Measurements from ENCODE around the gene ZNF627. TPM values are rescaled to one million over a fixed set of nuclear protein-coding genes. Genes with fewer than 3 reads are reported as not detected.
"Not testable (repeated sequence)": the region's sequence is repeated elsewhere in the genome, so short reads cannot be mapped to it uniquely, and the experiment has no call there.

Gene ZNF627
- total and polyA plus RNA-seq, 2 of the 8 experiments (the other 6 are each of a cell fraction or from before 2014, with no cell fraction given) = 7.2 to 13.7 TPM

- H3K9ac ChIP-seq (replicated peaks in 1 of 4; ENCODE audit: extremely low read depth in 1 of 4, low read depth in 3 of 4, low read length in 3 of 4); H4K20me1 ChIP-seq (replicated peaks in 1 of 2; ENCODE audit: control insufficient read depth in 1 of 2, insufficient read depth in 2 of 2, low read length in 2 of 2); H2AK5ac ChIP-seq (ENCODE audit: low read depth, low read length); H3K4me3 ChIP-seq (ENCODE audit: extremely low read depth in 1 of 4, insufficient read depth in 2 of 4, low read depth in 3 of 4, low read length in 4 of 4); H3K4me1 ChIP-seq (replicated peaks in 1 of 4; ENCODE audit: control insufficient read depth in 3 of 4, insufficient read depth in 4 of 4, low read length in 3 of 4); H2AFZ ChIP-seq (ENCODE audit: low read length); H3K56ac ChIP-seq (replicated peaks; ENCODE audit: insufficient read length, low read depth, low read length); H3K79me1 ChIP-seq (ENCODE audit: low read depth, low read length); H3K79me2 ChIP-seq (ENCODE audit: control insufficient read depth in 1 of 2, insufficient read depth in 2 of 2, low read length in 2 of 2); H2BK20ac ChIP-seq (ENCODE audit: low read length); H3K9me3 ChIP-seq (ENCODE audit: insufficient read depth in 2 of 2, low read depth in 1 of 2, low read length in 1 of 2); H3K18ac ChIP-seq (ENCODE audit: extremely low read depth, low read length); H2BK5ac ChIP-seq (ENCODE audit: low read depth, low read length); H4K5ac ChIP-seq (ENCODE audit: insufficient read length, low read depth, low read length); FAIRE-seq; H2BK15ac ChIP-seq (ENCODE audit: low read length); H3K36me3 ChIP-seq (ENCODE audit: control insufficient read depth in 2 of 4, insufficient read depth in 4 of 4, low read length in 3 of 4); H3K4ac ChIP-seq (replicated peaks; ENCODE audit: insufficient read length, low read depth, low read length); H3K4me2 ChIP-seq (ENCODE audit: insufficient read depth in 1 of 2, low read depth in 2 of 2, low read length in 2 of 2); DNase-seq (ENCODE audit: low read depth in 1 of 2, low spot score in 2 of 2); H4K91ac ChIP-seq (replicated peaks; ENCODE audit: insufficient read length, low read length); H3K27ac ChIP-seq (ENCODE audit: low read depth, low read length); H3K23ac ChIP-seq (ENCODE audit: insufficient read length); H3K14ac ChIP-seq (ENCODE audit: insufficient read length); H3K27me3 ChIP-seq (replicated peaks in 1 of 4; ENCODE audit: control insufficient read depth in 3 of 4, extremely low read depth in 1 of 4, insufficient read depth in 3 of 4, low read length in 3 of 4); H4K8ac ChIP-seq (ENCODE audit: extremely low read depth, insufficient read depth, low read length); POLR2A ChIA-PET (ENCODE audit: partially characterized antibody); H2BK12ac ChIP-seq (ENCODE audit: low read depth, low read length); H2BK120ac ChIP-seq (replicated peaks; ENCODE audit: low read depth, low read length); H3K23me2 ChIP-seq (ENCODE audit: low read depth, low read length): not testable (repeated sequence)
- CTCF ChIA-PET (ENCODE audit: partially characterized antibody) = interaction anchor here (1.6 kb wide), 1 partner anchor 46 kb away, joined by 3 read pairs; no protein-coding TSS in a partner anchor
- WGBS, 2 experiments (ENCODE audit: extremely low coverage in 1 of 2, insufficient coverage in 1 of 2, insufficient read length in 1 of 2, insufficient replicate concordance in 2 of 2, low coverage in 1 of 2, low lambda C conversion rate in 2 of 2, missing lambda C conversion rate in 1 of 2) = 91% methylated on average over 3 of the region's 3 CpGs; no CpG with 5 or more reads in 1 of the 2 experiments
These were observed 36.9 kb downstream of the ZNF627 start for GRCh38 chr19:11634018-11634662.
